ENCODE measurements around the gene SLC6A15. TPM values are rescaled to one million over a fixed set of nuclear protein-coding genes. Genes with fewer than 3 reads are reported as not detected.

The SLC6A15 gene
- total and polyA plus RNA-seq, 4 donors = not detected

DNA sequence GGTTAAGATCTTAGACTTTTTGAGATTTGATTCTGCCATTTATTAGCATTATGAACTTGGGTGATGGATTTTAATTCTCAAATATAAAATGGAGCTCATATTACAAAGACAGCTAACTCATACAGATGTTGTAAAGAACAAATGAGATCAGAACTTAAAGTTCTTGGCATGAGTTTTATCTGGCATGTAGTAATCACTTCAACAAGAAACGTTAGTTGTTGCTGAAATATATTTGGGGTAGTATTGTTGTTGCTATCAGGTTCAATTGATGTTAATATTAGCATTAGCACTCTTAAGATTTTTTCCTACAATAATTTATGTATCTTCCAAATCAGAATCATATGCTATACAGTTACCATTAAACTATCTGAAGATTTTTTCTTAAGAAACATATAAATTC, 71.0 kb downstream of the SLC6A15 start:
- Histone ChIP-seq H3K27ac (ENCODE audit: low read depth in 1 of 2, low read length in 2 of 2) (no peak overlapping the region), H3K36me3 (ENCODE audit: control insufficient read depth in 4 of 4, insufficient read depth in 3 of 4, low read depth in 1 of 4, low read length in 3 of 4) (no peaks in the 10 kb centered on the region), H3K9me3 (ENCODE audit: control insufficient read depth in 4 of 4, low read length in 3 of 4) (no peaks in the 10 kb centered on the region), H3K4me3 (ENCODE audit: low read depth in 1 of 3, low read length in 3 of 3) (no peak overlapping the region), H3K27me3 (ENCODE audit: control insufficient read depth in 4 of 4, insufficient read depth in 4 of 4, low read length in 3 of 4) (no peaks in the 10 kb centered on the region), H3K4me1 (ENCODE audit: control insufficient read depth in 4 of 4, insufficient read depth in 4 of 4, low read length in 3 of 4) (no peaks in the 10 kb centered on the region), H3K9ac (ENCODE audit: low read depth in 1 of 2, low read length in 2 of 2) (no peak overlapping the region)
- WGBS = 29% methylated on average over 1 of the region's 1 CpG
- no peak for TF ChIP-seq HNF4G (IDR thresholded peaks at IDR 0.05)
- TF ChIP-seq NR2F2 (IDR thresholded peaks at IDR 0.05) = no peak
- TF ChIP-seq, protein P1, sequence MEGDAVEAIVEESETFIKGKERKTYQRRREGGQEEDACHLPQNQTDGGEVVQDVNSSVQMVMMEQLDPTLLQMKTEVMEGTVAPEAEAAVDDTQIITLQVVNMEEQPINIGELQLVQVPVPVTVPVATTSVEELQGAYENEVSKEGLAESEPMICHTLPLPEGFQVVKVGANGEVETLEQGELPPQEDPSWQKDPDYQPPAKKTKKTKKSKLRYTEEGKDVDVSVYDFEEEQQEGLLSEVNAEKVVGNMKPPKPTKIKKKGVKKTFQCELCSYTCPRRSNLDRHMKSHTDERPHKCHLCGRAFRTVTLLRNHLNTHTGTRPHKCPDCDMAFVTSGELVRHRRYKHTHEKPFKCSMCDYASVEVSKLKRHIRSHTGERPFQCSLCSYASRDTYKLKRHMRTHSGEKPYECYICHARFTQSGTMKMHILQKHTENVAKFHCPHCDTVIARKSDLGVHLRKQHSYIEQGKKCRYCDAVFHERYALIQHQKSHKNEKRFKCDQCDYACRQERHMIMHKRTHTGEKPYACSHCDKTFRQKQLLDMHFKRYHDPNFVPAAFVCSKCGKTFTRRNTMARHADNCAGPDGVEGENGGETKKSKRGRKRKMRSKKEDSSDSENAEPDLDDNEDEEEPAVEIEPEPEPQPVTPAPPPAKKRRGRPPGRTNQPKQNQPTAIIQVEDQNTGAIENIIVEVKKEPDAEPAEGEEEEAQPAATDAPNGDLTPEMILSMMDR (IDR thresholded peaks at IDR 0.05; ENCODE audit: low read depth, low read length, missing input control) = no peak
- TF ChIP-seq FOXA1 (IDR thresholded peaks at IDR 0.05) = no peak
- TF ChIP-seq YY1 (IDR thresholded peaks at IDR 0.05) = no peak
- no peak for TF ChIP-seq JUND (IDR thresholded peaks at IDR 0.05)
- TF ChIP-seq HNF4A (conservative IDR thresholded peaks at IDR 0.05) = no peak
- TF ChIP-seq, protein P2, sequence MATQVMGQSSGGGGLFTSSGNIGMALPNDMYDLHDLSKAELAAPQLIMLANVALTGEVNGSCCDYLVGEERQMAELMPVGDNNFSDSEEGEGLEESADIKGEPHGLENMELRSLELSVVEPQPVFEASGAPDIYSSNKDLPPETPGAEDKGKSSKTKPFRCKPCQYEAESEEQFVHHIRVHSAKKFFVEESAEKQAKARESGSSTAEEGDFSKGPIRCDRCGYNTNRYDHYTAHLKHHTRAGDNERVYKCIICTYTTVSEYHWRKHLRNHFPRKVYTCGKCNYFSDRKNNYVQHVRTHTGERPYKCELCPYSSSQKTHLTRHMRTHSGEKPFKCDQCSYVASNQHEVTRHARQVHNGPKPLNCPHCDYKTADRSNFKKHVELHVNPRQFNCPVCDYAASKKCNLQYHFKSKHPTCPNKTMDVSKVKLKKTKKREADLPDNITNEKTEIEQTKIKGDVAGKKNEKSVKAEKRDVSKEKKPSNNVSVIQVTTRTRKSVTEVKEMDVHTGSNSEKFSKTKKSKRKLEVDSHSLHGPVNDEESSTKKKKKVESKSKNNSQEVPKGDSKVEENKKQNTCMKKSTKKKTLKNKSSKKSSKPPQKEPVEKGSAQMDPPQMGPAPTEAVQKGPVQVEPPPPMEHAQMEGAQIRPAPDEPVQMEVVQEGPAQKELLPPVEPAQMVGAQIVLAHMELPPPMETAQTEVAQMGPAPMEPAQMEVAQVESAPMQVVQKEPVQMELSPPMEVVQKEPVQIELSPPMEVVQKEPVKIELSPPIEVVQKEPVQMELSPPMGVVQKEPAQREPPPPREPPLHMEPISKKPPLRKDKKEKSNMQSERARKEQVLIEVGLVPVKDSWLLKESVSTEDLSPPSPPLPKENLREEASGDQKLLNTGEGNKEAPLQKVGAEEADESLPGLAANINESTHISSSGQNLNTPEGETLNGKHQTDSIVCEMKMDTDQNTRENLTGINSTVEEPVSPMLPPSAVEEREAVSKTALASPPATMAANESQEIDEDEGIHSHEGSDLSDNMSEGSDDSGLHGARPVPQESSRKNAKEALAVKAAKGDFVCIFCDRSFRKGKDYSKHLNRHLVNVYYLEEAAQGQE (IDR thresholded peaks at IDR 0.05) = no peak
- TF ChIP-seq, protein P3, sequence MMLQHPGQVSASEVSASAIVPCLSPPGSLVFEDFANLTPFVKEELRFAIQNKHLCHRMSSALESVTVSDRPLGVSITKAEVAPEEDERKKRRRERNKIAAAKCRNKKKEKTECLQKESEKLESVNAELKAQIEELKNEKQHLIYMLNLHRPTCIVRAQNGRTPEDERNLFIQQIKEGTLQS (IDR thresholded peaks at IDR 0.05) = no peak
- no peak for TF ChIP-seq EGR1 (IDR thresholded peaks at IDR 0.05; ENCODE audit: low read depth in 2 of 2)
- TF ChIP-seq, protein P4, sequence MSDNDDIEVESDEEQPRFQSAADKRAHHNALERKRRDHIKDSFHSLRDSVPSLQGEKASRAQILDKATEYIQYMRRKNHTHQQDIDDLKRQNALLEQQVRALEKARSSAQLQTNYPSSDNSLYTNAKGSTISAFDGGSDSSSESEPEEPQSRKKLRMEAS (IDR thresholded peaks at IDR 0.05) = no peak
- no peak for TF ChIP-seq RAD21 (IDR thresholded peaks at IDR 0.05)
- TF ChIP-seq RXRA (IDR thresholded peaks at IDR 0.05) = no peak
- TF ChIP-seq GABPA (IDR thresholded peaks at IDR 0.05 in 1 of 2, conservative IDR thresholded peaks at IDR 0.05 in 1 of 2) = no peak
- no peak for TF ChIP-seq FOXA2 (IDR thresholded peaks at IDR 0.05)
- TF ChIP-seq TAF1 (conservative IDR thresholded peaks at IDR 0.05) = no peak
- TF ChIP-seq, protein P5, sequence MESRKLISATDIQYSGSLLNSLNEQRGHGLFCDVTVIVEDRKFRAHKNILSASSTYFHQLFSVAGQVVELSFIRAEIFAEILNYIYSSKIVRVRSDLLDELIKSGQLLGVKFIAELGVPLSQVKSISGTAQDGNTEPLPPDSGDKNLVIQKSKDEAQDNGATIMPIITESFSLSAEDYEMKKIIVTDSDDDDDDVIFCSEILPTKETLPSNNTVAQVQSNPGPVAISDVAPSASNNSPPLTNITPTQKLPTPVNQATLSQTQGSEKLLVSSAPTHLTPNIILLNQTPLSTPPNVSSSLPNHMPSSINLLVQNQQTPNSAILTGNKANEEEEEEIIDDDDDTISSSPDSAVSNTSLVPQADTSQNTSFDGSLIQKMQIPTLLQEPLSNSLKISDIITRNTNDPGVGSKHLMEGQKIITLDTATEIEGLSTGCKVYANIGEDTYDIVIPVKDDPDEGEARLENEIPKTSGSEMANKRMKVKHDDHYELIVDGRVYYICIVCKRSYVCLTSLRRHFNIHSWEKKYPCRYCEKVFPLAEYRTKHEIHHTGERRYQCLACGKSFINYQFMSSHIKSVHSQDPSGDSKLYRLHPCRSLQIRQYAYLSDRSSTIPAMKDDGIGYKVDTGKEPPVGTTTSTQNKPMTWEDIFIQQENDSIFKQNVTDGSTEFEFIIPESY (IDR thresholded peaks at IDR 0.05) = no peak
- DNase-seq (ENCODE audit: low spot score) = no peak

DNA sequence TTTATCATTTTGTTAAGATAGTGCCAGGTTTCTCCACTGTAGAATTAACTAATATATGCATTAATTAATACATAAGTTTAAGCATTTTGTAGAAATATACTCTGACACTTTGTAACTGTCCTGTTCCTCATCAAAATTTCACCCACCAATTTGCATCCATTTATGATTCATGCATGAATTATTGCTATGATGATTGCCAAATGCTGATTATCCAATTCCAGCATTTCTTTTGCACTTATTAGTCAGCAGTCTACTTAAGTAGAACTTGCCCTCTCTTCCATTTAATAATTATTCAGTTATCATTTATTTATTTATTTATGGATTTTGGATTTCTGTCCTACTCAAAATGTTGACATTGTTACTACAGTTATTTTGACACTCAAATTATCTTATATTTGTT, 72.2 kb downstream of the SLC6A15 start:
- H3K27me3 ChIP-seq (ENCODE audit: control insufficient read depth in 4 of 4, insufficient read depth in 4 of 4, low read length in 3 of 4) = peaks cover 0 to 3% (median 0%) of the 10 kb centered on the region in 4 donors
- no peak for DNase-seq (ENCODE audit: low spot score)
- TF ChIP-seq HNF4A (conservative IDR thresholded peaks at IDR 0.05) (no peak), GABPA (IDR thresholded peaks at IDR 0.05 in 1 of 2, conservative IDR thresholded peaks at IDR 0.05 in 1 of 2) (no peak), YY1 (IDR thresholded peaks at IDR 0.05) (no peak), EGR1 (IDR thresholded peaks at IDR 0.05; ENCODE audit: low read depth in 2 of 2) (no peak), RXRA (IDR thresholded peaks at IDR 0.05) (no peak), FOXA1 (IDR thresholded peaks at IDR 0.05) (no peak), JUND (IDR thresholded peaks at IDR 0.05) (no peak), TAF1 (conservative IDR thresholded peaks at IDR 0.05) (no peak), HNF4G (IDR thresholded peaks at IDR 0.05) (no peak), RAD21 (IDR thresholded peaks at IDR 0.05) (no peak), FOXA2 (IDR thresholded peaks at IDR 0.05) (no peak), SP1 (IDR thresholded peaks at IDR 0.05) (no peak)
- TF ChIP-seq, protein P1 (IDR thresholded peaks at IDR 0.05; ENCODE audit: low read depth, low read length, missing input control) = no peak
- TF ChIP-seq, protein P2 (IDR thresholded peaks at IDR 0.05) = no peak

More for the DNA sequence above, 72.2 kb downstream of the SLC6A15 start:
- no peaks in the 10 kb centered on the region for H3K36me3 ChIP-seq (ENCODE audit: control insufficient read depth in 4 of 4, insufficient read depth in 3 of 4, low read depth in 1 of 4, low read length in 3 of 4)
- H3K27ac ChIP-seq (ENCODE audit: low read depth in 1 of 2, low read length in 2 of 2) = no peak overlapping the region
- no peaks in the 10 kb centered on the region for H3K9me3 ChIP-seq (ENCODE audit: control insufficient read depth in 4 of 4, low read length in 3 of 4)
- H3K4me1 ChIP-seq (ENCODE audit: control insufficient read depth in 4 of 4, insufficient read depth in 4 of 4, low read length in 3 of 4) = no peaks in the 10 kb centered on the region
- no peak overlapping the region for H3K9ac ChIP-seq (ENCODE audit: low read depth in 1 of 2, low read length in 2 of 2)
- no peak overlapping the region for H3K4me3 ChIP-seq (ENCODE audit: low read depth in 1 of 3, low read length in 3 of 3)

Measured in liver (tissue), 9 donors.